ENCODE data around the gene GAS7.

DNA sequence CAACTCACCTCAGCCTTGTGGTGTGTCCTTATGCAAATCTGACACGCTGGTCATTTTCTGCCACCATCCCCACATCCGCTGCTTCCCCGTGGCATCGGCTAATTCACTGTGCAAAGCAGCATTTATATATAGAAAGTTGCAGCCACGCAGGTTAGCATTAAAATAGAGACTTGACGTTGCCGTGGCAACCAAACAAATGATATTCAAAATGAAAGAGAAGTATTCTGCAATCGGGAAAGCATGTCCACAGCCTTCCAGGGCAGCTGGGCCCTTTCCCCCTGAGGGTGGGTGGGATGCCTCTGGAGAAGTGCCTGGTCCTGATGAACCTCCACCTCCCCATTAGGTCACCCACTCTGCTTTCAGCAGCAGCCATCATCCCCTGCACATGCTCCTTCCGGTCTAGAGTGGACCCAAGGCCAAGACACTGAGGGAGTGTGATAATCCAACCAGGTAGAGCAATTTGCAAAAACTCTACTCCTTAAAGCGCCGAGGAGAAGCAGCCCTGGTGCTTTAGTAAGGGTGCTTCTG, 138.7 kb downstream of the GAS7 start:
- no peak for TF ChIP-seq BACH2 (CRISPR knock-in tag; IDR thresholded peaks at IDR 0.05; ENCODE audit: borderline replicate concordance)
- TF ChIP-seq POU6F1 (CRISPR knock-in tag; IDR thresholded peaks at IDR 0.05; ENCODE audit: borderline replicate concordance, low read depth): no peak
- no peak for TF ChIP-seq ZNF70 (CRISPR knock-in tag; IDR thresholded peaks at IDR 0.05)
- no peak for TF ChIP-seq TOX (CRISPR knock-in tag; IDR thresholded peaks at IDR 0.05; ENCODE audit: borderline replicate concordance)
- TF ChIP-seq ZNF565 (CRISPR knock-in tag; conservative IDR thresholded peaks at IDR 0.05; ENCODE audit: low read depth): no peak
- TF ChIP-seq, protein P1, sequence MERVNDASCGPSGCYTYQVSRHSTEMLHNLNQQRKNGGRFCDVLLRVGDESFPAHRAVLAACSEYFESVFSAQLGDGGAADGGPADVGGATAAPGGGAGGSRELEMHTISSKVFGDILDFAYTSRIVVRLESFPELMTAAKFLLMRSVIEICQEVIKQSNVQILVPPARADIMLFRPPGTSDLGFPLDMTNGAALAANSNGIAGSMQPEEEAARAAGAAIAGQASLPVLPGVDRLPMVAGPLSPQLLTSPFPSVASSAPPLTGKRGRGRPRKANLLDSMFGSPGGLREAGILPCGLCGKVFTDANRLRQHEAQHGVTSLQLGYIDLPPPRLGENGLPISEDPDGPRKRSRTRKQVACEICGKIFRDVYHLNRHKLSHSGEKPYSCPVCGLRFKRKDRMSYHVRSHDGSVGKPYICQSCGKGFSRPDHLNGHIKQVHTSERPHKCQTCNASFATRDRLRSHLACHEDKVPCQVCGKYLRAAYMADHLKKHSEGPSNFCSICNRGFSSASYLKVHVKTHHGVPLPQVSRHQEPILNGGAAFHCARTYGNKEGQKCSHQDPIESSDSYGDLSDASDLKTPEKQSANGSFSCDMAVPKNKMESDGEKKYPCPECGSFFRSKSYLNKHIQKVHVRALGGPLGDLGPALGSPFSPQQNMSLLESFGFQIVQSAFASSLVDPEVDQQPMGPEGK (CRISPR knock-in tag; IDR thresholded peaks at IDR 0.05; ENCODE audit: borderline replicate concordance): no peak
- TF ChIP-seq PPARA (CRISPR knock-in tag; IDR thresholded peaks at IDR 0.05; ENCODE audit: borderline replicate concordance): no peak
- TF ChIP-seq ESRRG (CRISPR knock-in tag; IDR thresholded peaks at IDR 0.05): no peak
- no peak for TF ChIP-seq OSR1 (CRISPR knock-in tag; IDR thresholded peaks at IDR 0.05)
- no peak for TF ChIP-seq ZNF8 (CRISPR knock-in tag; IDR thresholded peaks at IDR 0.05)
- no peak for TF ChIP-seq ZFP30 (CRISPR knock-in tag; IDR thresholded peaks at IDR 0.05)
- no peak for TF ChIP-seq TSHZ2 (CRISPR knock-in tag; IDR thresholded peaks at IDR 0.05)
